GM23338 (cell line): ENCODE data around the gene ID3. TPM values are rescaled to one million over a fixed set of nuclear protein-coding genes. Genes with fewer than 3 reads are reported as not detected.

Experiments used
- ATAC-seq: fragments of 200-7000 bp; cut with Tn5 transposase; 3 replicates; pipeline ENCODE4 v1.9.1; 2020
- DNase-seq: peaks from one replicate; pipeline ENCODE4 v3.0.0-alpha.2; 2015; ENCODE audit warnings: low spot score
- H2AFZ ChIP-seq: fragments of 200-600 bp; sonication (generic); 2 replicates; pipeline ENCODE4 v1.8.0; 2016; ENCODE audit warnings: antibody characterized with exemption, mild to moderate bottlenecking, moderate library complexity
- H3F3A ChIP-seq: fragments of 200-600 bp; sonication (generic); replicated peaks from 2 replicates; pipeline ENCODE4 v1.8.0; 2017; ENCODE audit warnings: antibody characterized with exemption, mixed run types, low read depth
- H3K27ac ChIP-seq: fragments of 200-600 bp; sonication (generic); 2 replicates; pipeline ENCODE4 v1.6.1; 2016; ENCODE audit warnings: low read depth
- H3K27me3 ChIP-seq: fragments of 200-600 bp; sonication (generic); 2 replicates; pipeline ENCODE4 v1.8.0; 2016; ENCODE audit warnings: mild to moderate bottlenecking, mixed run types, moderate library complexity; ENCODE audit not compliant: insufficient read depth
- H3K36me3 ChIP-seq: fragments of 200-600 bp; sonication (generic); 2 replicates; pipeline ENCODE4 v1.8.0; 2016; ENCODE audit warnings: mild to moderate bottlenecking; ENCODE audit not compliant: insufficient read depth
- H3K4me1 ChIP-seq: fragments of 200-600 bp; sonication (generic); 2 replicates; pipeline ENCODE4 v1.8.0; 2016; ENCODE audit warnings: mild to moderate bottlenecking, moderate library complexity; ENCODE audit not compliant: insufficient read depth
- H3K4me2 ChIP-seq: fragments of 200-600 bp; sonication (generic); 2 replicates; pipeline ENCODE4 v1.7.1; 2017; ENCODE audit warnings: mixed run types
- H3K4me3 ChIP-seq: fragments of 200-600 bp; sonication (generic); 2 replicates; pipeline ENCODE4 v1.6.1; 2016; ENCODE audit warnings: mixed run types
- H3K79me2 ChIP-seq: fragments of 200-600 bp; sonication (generic); replicated peaks from 2 replicates; pipeline ENCODE4 v1.8.0; 2017; ENCODE audit warnings: mild to moderate bottlenecking; ENCODE audit not compliant: insufficient read depth
- H3K9me2 ChIP-seq: fragments of 200-600 bp; sonication (generic); 2 replicates; pipeline ENCODE4 v1.8.0; 2017; ENCODE audit not compliant: insufficient read depth
- H4K20me1 ChIP-seq: fragments of 200-600 bp; sonication (generic); replicated peaks from 2 replicates; pipeline ENCODE4 v1.8.0; 2017; ENCODE audit warnings: mild to moderate bottlenecking; ENCODE audit not compliant: insufficient read depth
- H3K27ac Mint-ChIP-seq: 2 replicates; pipeline ENCODE4 v1.8.0; 2020; ENCODE audit warnings: inconsistent platforms, mild to moderate bottlenecking, moderate library complexity, mixed read lengths
- H3K27me3 Mint-ChIP-seq: 3 replicates; pipeline ENCODE4 v1.8.0; 2022; ENCODE audit warnings: low read depth, mild to moderate bottlenecking, moderate library complexity, mixed read lengths, inconsistent platforms; ENCODE audit not compliant: insufficient read depth, poor library complexity
- H3K36me3 Mint-ChIP-seq: 3 replicates; pipeline ENCODE4 v1.8.0; 2021; ENCODE audit warnings: low read depth, mild to moderate bottlenecking, inconsistent platforms, moderate library complexity, mixed read lengths
- H3K4me1 Mint-ChIP-seq: 3 replicates; pipeline ENCODE4 v1.8.0; 2020; ENCODE audit warnings: mild to moderate bottlenecking, inconsistent platforms, mixed read lengths
- H3K4me3 Mint-ChIP-seq: 3 replicates; pipeline ENCODE4 v1.8.0; 2021; ENCODE audit warnings: moderate library complexity, mild to moderate bottlenecking, inconsistent platforms, mixed read lengths
- H3K9me3 Mint-ChIP-seq: 3 replicates; pipeline ENCODE4 v1.8.0; 2020; ENCODE audit warnings: moderate library complexity, mild to moderate bottlenecking, inconsistent platforms, mixed read lengths
- CREB1 ChIP-seq: fragments of 250-450 bp; sonication (Bioruptor Pico); IDR thresholded peaks from 2 replicates; pipeline ENCODE4 v1.5.0; 2020; ENCODE audit warnings: low read depth, mild to moderate bottlenecking, moderate library complexity
- CTCF ChIP-seq, 2 experiments: fragments of 200-600 bp in 1 of 2; sonication (generic) in 1 of 2; conservative IDR thresholded peaks; 2 replicates each; pipeline versions ENCODE4 v1.5.1 to v1.6.1; 2016 to 2017; ENCODE audit warnings: antibody characterized with exemption in 2 of 2, low read depth in 2 of 2, mild to moderate bottlenecking in 2 of 2, moderate library complexity in 1 of 2
- ETS1 ChIP-seq: IDR thresholded peaks from 2 replicates; pipeline ENCODE4 v1.6.1; 2016; ENCODE audit warnings: antibody characterized with exemption
- EZH2 ChIP-seq: fragments of 200-600 bp; sonication (generic); IDR thresholded peaks from one replicate; pipeline ENCODE4 v1.8.0; 2017; ENCODE audit warnings: antibody characterized with exemption, mild to moderate bottlenecking, low read depth; ENCODE audit not compliant: unreplicated experiment
- EZH2phosphoT487 ChIP-seq: fragments of 200-600 bp; sonication (generic); IDR thresholded peaks from one replicate; pipeline ENCODE4 v1.8.1; 2018; ENCODE audit warnings: antibody characterized with exemption; ENCODE audit not compliant: unreplicated experiment
- JUNB ChIP-seq: IDR thresholded peaks from one replicate; pipeline ENCODE4 v1.6.1; 2016; ENCODE audit warnings: antibody characterized with exemption; ENCODE audit not compliant: unreplicated experiment
- NANOG ChIP-seq: IDR thresholded peaks from 2 replicates; pipeline ENCODE4 v1.6.1; 2016; ENCODE audit warnings: antibody characterized with exemption, borderline replicate concordance
- POLR2AphosphoS5 ChIP-seq: IDR thresholded peaks from 2 replicates; pipeline ENCODE4 v1.6.1; 2016; ENCODE audit warnings: antibody characterized with exemption, low read depth
- REST ChIP-seq: IDR thresholded peaks from one replicate; pipeline ENCODE4 v1.6.1; 2018; ENCODE audit warnings: antibody characterized with exemption; ENCODE audit not compliant: unreplicated experiment
- STAT1 ChIP-seq: IDR thresholded peaks from one replicate; pipeline ENCODE4 v1.6.1; 2016; ENCODE audit warnings: antibody characterized with exemption; ENCODE audit not compliant: unreplicated experiment
- ZNF114 ChIP-seq: fragments of 250-450 bp; sonication (Bioruptor Pico); IDR thresholded peaks from 2 replicates; pipeline ENCODE4 v1.5.0; 2020; ENCODE audit warnings: mild to moderate bottlenecking, moderate library complexity
- ZNF331 ChIP-seq: fragments of 250-450 bp; sonication (Bioruptor Pico); IDR thresholded peaks from 2 replicates; pipeline ENCODE4 v1.5.0; 2020; ENCODE audit warnings: low read depth, mild to moderate bottlenecking, moderate library complexity
- ZNF462 ChIP-seq: fragments of 250-450 bp; sonication (Bioruptor Pico); IDR thresholded peaks from 2 replicates; pipeline ENCODE4 v1.5.0; 2020; ENCODE audit warnings: mild to moderate bottlenecking, moderate library complexity
- polyA plus RNA-seq: library from polyadenylated mRNA; unstranded; fragments of >200 nt; fragmentation: Nextera tagmentation; extraction: Ambion mirVana; gene quantifications from 2 replicates; pipeline ENCODE4 v1.2.1, GENCODE V29; 2016
- total RNA-seq: library from RNA; depleted of rRNA; stranded (reverse); fragments of >200 nt; shearing (Covaris generic); gene quantifications from 2 replicates; pipeline ENCODE4 v1.2.3, GENCODE V29; 2014

ID3 gene
- total and polyA plus RNA-seq, 2 experiments from 2014 or later, result 164 to 345 TPM

GRCh38 chr1:23548704-23549143, 10.6 kb downstream of the ID3 start:
- H3K9me3 Mint-ChIP-seq, result no peaks in the 10 kb centered on the region
- no peaks in the 10 kb centered on the region for H3K9me2 ChIP-seq
- H3F3A ChIP-seq, result peaks cover 3% of the 10 kb centered on the region; the same call in 1 of the 2 replicates
- H3K4me3 ChIP-seq, result no peak overlapping the region
- H3K36me3 Mint-ChIP-seq, result no peaks in the 10 kb centered on the region
- peaks cover 8% of the 10 kb centered on the region for H3K27me3 ChIP-seq
- no peak overlapping the region for H2AFZ ChIP-seq
- H3K4me3 Mint-ChIP-seq, result no peak overlapping the region
- H3K4me2 ChIP-seq, result no peak overlapping the region
- H4K20me1 ChIP-seq, result no peaks in the 10 kb centered on the region
- no peaks in the 10 kb centered on the region for H3K36me3 ChIP-seq
- H3K27ac ChIP-seq, result no peak overlapping the region
- peak; percentile 21; the same call in 2 of the 3 replicates for ATAC-seq
- peaks cover 40% of the 10 kb centered on the region for H3K4me1 Mint-ChIP-seq
- no peaks in the 10 kb centered on the region for H3K79me2 ChIP-seq
- TF ChIP-seq STAT1, result no peak
- TF ChIP-seq ZNF331 (CRISPR knock-in tag), result no peak
- no peak for TF ChIP-seq CTCF (conservative IDR thresholded peaks at IDR 0.05; ENCODE audit: low read depth in 2 of 2)
- TF ChIP-seq EZH2phosphoT487, result no peak
- no peak for TF ChIP-seq ETS1
- TF ChIP-seq NANOG, result no peak
- TF ChIP-seq ZNF114 (CRISPR knock-in tag), result no peak
- TF ChIP-seq ZNF462 (CRISPR knock-in tag), result no peak
- no peak for TF ChIP-seq JUNB
- no peak for TF ChIP-seq CREB1
- TF ChIP-seq REST, result no peak
- no peak for TF ChIP-seq POLR2AphosphoS5
- no peak for TF ChIP-seq EZH2
- peak; percentile 28 for DNase-seq
- H3K27ac Mint-ChIP-seq, result no peak overlapping the region
- H3K27me3 Mint-ChIP-seq, result peaks cover 14% of the 10 kb centered on the region
- H3K4me1 ChIP-seq, result peaks cover 12% of the 10 kb centered on the region
